Left forelimb (tissue), 1 donor: ENCODE results near the gene EXOC3L2.
"Not testable (repeated sequence)": the region's sequence is repeated elsewhere in the genome, so short reads cannot be mapped to it uniquely, and the experiment has no call there.

Experiments
- DNase-seq: peaks from one replicate; pipeline ENCODE4 v3.0.0-alpha.2; 2018; ENCODE audit warnings: low spot score

Gene EXOC3L2

DNA sequence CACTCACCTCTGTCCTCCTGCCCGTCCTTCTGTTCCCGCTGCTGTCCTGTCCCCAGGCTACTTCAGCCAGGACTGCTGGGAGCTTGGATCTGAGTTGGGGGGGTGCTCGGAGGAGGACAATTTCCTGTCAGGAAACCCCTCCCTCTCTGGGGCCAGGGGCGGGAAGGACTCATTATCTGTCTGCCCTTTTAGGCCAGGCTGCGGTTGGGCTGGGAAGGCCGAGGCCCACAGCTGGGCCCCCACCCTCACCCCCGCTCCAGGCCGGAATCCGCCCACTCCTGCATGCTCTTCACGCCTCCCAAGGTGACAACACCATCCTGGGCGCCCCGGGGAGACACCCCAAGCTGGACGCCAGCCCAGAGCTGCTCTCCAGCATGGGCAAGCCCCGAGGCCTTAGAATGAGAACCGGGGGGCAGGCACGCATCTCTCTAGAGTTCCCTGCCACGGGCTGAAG is at the start of gene EXOC3L2:
TSS of gene EXOC3L2 (minus strand) at position 74 of the 454 bp plus-strand sequence. CDS start 6,362 bp downstream, outside the sequence.
- no peak for DNase-seq

DNA sequence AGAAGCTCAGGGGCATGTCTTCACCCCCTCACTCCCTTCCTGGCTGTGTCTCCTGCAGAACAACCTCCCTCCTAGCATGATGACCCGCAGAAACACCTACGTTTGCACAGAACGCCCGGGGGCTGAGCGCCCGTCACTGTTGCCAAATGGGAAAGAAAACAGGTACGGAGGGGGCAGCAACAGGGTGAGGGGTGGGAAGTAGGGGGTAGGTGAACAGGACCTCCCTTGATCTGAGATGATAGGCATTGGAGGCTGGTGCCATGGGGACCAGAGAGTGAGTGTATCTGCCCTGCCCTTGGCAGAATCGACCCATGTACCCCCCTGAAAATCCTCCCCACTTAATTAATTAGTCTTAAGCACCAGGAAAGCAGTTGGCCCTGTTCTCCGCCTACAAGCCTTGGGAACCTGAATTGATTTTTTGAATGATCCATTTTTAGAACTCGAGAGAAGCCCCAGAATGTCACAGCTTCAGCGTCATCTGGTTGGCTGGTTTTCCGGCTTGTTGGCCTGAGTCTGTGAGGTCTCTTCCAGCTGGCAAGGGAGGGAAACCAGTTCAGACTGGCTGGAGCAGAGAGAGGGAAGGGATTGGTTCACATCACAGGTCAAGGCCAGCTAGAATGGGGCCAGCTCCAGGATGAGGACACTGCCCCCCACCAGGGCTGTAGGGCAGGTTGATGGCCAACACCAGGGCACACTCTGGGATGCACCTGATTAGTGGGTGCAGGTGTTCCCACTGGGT is 49.3 kb upstream of the EXOC3L2 start:
- DNase-seq: no peak

DNA sequence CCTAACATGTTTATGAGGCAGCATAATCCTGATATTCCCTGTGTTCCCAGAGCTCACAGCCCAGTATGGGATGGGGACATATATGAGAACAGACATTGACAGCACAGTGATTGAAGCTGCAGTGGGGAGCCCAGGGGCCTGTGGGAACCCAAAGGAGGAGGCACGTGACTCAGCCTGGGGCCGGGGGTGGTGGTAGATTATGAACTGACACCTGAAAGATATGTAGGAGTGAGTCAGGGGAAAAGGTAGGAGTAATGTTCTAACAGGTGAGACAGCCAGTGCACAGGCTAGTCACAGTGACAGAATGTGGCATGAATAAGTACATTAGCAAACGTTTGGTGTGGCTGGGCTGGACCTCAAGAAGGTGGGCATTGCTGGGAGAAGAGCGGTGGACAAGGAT is 48.5 kb upstream of the EXOC3L2 start:
- no peak for DNase-seq

DNA sequence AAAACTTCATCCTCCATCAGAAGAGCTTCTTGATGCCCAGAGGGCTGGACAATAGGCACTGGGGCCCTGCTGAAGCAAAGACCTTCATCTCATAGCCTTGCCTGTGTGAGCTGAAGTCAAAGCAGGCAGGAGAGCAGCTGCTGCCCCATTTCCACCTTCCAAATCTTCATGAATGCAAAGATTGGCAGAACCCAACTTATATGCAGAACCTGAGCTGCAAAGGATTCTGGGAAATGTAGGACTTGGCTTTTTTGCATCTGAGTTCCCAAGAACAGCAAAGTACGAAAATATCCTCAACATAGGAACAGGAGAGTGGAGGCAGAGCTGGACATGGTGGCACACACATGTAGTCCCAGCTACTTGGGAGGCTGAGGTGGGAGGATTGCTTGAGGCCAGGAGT is 46.6 kb upstream of the EXOC3L2 start:
- no peak for DNase-seq

DNA sequence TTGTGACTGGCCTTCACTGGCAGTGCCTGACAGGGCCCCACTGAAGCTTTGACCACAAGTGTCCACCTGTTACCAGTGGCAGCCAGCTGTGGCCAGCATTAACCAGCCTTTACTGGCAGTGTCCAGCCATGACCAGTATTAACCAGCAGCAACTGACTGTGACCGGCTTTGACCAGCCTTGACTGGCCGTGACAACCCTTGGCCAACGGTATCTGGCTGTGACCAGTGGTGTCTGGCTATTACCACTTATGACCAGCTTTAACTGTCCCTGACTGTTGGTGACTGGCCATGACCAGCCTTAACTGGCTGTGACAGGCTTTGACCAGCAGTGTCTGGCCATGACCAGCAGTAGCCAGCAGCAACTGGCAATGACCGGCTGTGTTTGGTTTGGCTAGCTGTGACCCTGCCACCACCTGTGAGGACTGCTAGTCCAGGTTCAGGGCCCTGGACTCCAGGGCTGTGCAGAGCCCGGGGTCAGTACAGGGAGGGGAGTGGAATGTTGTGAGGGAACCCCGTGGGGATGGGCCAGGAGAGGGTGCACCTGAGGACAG is 45.2 kb upstream of the EXOC3L2 start:
- DNase-seq: no peak

DNA sequence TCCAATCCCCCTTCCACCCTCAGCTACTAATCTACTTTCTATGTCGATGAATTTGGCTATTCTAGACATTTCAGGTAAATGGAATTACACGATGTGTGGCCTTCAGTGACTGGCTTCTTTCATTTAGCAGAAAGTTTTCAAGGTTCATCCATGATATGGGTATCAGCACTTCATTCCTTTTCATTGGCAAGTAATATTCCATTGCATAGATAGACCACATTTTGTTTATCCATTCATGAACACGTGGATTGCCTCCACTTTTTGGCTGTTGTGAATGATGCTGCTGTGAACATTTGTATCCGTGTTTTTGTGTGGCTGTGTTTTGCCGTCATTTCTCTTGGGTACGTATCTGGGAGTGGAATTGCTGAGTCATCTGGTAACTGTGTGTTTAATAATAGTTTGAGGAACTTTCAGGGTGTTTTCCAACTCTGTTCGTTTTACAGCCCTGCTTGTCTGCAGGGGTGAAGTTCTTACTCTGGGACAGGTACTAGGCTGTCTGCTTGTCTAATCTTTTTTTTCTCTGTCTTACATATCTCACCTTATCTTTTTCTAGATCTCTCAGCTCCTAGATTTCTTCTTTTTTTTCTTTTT is 38.3 kb upstream of the EXOC3L2 start:
- DNase-seq: no peak

DNA sequence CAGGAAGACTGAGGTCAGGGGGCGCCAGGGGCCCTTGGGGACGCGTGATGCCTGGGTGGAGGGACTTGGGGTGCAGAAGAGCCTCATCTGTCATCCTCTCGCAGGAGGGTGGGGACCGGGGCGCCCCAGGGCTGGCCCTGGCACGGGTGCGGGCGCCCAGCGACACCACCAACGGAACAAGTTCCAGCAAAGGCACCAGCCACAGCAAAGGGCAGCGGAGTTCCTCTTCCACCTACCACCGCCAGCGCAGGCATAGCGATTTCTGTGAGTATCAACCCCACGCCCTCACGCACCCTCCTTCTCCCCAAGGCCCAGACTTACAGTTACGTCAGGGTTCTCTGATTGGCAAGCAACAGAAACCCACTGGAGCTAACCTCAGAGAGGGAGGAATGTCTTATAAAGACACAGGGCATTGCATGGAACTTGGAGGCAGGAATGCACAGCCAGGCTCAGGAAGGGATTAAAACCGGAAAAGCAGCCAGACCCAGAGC is 35.3 kb upstream of the EXOC3L2 start:
- DNase-seq: no peak

DNA sequence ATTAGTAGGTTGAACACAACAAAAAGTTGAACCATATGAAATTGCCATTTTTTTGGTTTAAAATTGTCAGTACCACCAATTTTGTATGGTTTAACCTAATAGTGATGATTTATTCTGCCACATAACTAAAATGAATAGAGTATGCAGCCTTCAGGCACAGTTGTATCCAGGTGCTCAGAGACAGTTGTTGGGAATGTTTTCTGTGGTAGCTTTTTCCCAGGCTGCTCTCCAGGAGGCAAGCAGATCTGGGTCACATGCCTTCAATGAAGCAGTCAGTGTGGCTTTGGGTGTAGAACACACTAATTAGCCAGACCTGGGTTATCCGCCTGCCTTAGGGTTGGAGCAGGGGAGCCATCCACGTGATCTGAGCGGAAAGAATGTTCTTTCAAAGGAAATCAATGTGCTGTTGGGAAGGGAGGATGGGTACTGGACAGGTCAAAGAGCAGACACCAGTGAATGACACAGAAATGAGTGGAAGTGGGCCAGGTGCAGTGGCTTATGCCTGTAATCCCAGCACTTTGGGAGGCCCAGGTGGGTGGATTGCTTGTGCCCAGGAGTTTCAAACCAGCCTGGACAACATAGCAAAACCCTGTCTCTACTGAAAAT is 34.5 kb upstream of the EXOC3L2 start:
- DNase-seq: no peak

DNA sequence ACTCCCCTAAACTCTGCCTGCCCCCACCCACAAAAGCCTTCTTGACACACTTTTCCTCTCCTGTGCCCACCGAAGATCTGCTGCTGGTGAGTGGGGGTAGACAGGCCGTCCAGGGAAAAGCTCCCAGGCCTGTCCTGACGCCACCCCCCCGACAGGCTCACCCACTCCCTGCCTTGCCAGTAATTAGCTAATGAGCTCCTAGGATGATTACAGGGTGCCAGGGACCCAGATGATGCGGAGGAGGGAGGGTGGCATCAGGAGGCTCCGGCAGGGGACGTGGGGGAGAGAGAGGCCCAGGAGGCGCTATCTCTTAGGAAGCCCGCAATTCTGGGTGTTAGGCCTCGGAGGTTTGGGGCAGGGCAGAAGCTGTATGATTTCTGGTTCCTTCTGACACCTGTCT is 32.9 kb upstream of the EXOC3L2 start:
- no peak for DNase-seq

DNA sequence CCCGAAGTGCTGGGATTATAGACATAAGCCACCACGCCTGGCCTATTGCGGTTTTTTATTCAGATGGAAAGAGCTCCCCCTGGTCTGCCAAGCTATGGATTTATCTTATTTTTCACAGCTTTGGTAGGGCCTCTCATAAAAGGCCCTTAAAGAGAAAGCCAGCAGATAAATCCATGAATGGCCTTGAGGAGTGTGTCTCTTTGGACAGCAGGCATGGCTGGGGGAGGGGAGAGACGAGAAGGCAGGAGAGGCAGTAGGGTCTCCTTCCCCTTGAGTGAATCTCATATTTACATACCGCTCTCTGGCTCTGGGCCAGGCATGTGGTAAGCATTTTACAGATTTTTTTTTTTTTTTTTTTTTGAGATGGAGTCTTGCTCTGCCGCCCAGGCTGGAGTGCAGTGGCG is 31.1 kb upstream of the EXOC3L2 start:
- no peak for DNase-seq

DNA sequence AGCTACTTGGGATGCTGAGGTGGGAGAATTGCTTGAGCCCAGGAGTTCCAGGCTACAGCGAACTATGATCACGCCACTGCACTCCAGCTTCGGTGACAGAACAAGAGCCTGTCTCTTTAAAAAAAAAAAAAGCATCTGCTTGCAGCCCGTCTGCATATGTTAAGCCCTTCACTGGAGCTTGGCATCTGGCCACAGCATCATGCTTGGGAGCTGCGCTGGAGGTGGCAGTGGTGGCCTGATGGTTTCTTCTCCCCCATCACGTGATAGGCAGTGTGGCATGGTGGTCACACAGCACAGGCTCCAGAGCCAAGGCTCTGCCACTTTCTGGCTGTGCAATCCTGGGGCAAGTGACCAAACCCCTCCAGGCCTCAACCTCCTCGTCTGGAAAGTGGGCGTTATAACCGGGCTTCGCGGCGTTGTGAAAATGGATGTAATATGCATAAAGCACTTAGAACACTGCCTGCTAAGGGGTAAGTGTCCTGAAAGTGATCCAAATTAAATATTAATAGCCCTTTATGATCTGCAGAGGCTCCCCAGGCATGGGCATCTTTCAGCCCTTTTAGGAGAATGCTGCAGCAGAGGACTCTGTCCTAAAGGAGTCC is 30.3 kb upstream of the EXOC3L2 start:
- no peak for DNase-seq

DNA sequence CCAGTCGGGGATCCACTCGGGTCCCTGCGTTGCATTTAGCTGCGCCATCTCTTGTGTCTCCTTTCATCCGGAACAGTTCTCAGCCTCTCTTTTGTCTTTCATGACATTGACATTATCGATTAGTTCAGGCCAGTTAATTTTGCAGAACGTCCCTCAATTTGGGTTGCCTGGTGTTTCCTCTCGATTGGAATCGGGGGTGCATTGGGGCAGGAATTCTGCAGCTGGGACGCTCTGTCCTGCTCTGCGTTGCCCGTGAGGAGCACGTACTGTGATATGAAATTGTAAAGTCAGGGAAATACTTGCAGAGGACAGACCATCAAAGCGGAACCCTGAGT is 28.3 kb upstream of the EXOC3L2 start:
- DNase-seq: no peak

DNA sequence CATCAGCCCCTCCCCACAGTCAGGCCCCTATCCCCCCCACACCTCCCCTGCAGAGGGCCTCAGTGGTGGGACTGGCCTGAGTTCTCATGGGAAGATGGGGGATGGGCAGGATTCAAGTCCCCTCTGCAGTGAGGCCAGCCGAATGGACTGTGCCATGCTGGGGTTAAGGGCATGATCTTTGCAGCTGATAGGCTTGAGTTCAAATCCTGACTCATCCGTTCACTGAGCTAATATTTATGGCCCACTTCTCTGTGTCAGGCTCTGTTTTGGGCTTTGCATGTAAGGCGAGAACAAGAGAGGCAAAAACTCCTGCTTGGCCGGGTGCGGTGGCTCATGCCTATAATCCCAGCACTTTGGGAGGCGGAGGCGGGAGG is 26.5 kb upstream of the EXOC3L2 start:
- no peak for DNase-seq

DNA sequence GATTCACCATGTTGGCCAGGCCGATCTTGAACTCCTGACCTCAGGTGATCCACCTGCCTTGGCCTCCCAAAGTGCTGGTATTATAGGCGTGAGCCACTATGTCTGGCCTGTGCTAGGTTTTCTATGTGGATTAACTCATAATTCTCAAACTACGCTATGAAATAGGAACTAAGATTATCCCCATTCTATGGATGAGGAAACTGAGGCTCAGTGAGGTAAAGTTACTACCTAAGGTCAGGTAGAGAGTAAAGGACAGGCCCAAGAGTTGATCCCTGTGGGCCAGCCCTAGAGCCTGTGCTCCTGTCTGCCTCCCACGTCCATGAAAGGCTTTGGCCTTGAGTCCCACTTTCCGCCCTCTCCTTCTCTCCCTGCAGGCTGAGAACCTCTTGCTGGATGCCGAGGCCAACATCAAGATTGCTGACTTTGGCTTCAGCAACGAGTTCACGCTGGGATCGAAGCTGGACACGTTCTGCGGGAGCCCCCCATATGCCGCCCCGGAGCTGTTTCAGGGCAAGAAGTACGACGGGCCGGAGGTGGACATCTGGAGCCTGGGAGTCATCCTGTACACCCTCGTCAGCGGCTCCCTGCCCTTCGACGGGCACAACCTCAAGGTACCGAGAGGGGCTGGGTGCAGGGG is 26.0 kb upstream of the EXOC3L2 start:
- DNase-seq: no peak

DNA sequence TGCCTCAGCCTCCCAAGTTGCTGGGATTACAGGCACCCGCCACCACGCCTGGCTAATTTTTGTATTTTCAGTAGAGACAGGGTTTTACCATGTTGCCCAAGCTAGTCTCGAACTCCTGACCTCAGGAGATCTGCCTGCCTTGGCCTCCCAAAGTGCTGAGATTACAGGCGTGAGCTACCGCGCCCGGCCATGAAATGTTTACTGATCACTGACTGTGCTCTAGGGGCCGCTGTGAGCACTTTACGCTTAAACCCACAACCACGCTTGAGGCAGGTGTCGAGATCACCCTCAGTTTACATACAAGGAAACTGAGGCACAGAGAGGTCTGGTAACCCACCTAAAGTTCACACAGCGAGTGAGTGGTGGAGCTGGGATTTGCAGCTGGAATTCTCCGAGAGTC is 24.7 kb upstream of the EXOC3L2 start:
- DNase-seq: not testable (repeated sequence)

DNA sequence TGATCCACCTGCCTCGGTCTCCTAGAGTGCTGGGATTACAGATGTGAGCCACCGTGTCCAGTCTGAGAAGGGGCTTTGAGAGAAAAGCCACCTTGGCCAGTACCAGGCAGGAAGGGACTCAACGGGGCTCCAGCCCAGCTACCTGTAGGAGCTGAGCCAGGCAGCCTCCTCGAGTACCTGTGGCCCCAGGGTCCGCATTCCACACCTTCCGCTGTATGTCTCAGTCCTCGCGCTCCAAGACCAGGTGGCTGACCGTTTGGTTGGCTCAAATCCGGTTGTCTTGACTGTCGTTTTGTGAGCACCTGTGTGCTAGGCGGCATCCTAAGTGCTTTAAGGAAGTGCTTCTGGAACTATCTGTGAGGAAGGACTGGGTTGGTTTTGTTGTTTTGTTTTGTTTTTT is 22.1 kb upstream of the EXOC3L2 start:
- no peak for DNase-seq

DNA sequence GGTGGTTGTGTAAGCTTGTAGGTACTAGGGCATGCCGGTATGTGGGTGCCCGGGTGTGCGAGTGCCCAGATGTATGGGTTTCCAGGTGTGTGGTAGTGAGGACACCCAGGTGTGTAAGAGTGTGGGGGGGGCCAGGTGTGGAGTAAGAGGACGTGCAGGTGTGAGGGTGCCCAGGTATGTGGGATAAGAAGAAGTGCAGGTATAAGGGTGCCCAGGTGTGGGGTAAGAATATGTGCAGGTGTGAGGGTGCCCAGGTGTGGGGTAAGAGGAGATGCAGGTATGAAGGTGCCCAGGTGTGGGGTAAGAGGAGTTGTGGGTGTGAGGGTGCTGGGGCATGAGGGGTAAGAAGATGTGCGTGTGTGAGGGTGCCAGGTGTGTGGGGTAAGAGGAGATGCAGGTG is 20.2 kb upstream of the EXOC3L2 start:
- DNase-seq: no peak

DNA sequence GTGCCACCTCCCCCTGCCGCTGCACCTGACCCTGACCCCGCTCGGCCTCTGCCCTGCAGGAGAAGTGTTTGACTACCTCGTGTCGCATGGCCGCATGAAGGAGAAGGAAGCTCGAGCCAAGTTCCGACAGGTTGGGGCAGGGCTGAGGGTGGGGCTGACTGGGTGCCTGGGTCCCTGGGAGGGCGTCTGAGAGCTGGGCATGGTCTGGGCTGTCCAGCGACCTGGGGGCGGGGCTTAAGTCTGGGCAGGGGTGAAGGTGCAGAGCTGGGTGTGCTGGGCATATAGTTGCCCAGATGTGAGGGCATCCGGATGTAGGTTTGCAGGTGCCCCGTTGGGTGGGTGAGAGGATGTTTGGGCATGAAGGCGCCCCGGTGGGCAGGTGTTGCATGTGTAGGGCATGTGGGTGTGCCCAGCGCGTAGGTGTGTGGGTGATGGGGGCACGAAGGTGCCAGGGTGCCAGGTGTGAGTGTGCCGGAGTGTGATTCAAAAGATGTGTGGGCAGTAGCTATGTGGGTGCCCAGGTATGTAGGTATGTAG is 19.6 kb upstream of the EXOC3L2 start:
- DNase-seq: no peak

DNA sequence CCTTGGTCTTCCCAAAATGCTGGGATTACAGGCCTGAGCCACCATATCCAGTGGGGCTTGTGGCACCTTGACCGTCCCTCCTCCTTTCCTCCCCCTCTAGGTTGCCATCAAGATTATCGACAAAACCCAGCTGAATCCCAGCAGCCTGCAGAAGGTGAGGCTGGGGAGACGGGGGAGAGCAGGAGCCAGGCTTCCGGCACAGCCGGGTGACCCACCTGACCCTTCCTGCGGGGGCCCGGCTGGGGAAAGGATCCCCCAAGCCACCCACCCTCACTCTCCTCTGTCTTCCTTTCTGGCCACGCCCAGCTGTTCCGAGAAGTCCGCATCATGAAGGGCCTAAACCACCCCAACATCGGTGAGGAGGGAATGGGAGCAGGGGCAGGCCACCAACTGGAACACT is 17.8 kb upstream of the EXOC3L2 start:
- no peak for DNase-seq

DNA sequence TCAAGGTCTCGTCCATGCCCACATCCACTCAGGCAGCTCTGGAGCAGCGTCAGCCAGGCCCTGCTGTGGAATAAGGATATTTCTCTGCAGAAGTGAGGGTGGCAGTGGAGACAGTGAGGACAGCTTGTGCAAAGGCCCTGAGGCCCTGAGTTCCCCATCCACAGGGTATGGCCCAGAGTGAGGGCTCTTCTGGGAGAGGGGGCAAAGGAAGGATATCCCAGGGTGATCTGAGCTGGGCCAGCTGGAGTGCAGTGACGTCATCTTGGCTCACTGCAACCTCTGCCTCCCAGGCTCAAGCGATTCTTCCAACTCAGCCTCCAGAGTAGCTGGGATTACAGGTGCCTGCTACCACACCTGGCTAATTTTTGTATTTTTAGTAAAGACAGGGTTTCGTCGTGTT is 17.4 kb upstream of the EXOC3L2 start:
- no peak for DNase-seq

DNA sequence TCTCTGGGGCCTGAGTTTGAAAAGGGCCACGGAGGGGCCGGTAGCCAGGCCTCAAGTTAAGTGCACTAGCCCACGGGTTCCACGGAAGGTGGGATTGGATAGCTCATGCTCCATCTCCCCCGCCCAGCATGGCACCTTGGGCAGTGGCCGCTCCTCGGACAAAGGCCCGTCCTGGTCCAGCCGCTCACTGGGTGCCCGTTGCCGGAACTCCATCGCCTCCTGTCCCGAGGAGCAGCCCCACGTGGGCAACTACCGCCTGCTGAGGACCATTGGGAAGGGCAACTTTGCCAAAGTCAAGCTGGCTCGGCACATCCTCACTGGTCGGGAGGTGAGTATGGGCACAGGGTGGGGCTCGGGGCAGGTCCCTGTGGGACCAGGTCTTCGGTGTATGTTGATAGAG is 13.7 kb upstream of the EXOC3L2 start:
- no peak for DNase-seq

DNA sequence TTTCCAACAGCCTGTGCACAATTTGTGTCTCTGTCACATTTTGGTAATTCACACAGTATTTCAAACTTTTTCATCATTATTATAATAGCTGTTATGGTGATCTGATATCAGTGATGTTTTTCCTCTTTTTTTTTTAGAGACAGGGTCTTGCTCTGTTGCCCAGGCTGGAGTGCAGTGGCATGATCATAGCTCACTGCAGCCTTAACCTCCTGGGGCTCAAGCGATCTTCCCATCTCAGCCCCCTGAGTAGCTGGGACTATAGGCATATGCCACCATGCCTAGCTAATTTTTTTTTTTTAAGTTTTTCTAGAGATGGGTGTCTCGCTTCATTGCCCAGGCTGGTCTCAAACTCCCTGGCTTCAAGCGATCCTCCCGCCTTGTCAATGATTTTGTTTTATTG is 11.6 kb upstream of the EXOC3L2 start:
- no peak for DNase-seq
